ENCODE measurements around the gene MBOAT1. TPM values are rescaled to one million over a fixed set of nuclear protein-coding genes. Genes with fewer than 3 reads are reported as not detected.

MBOAT1 gene
- total and polyA plus RNA-seq, 2 of the 13 experiments (the other 11 are each of a cell fraction or from before 2014, with no cell fraction given), result not detected

- BruUV-seq (replicated peaks), result no TSS peak
- Histone ChIP-seq H3K4me3 (replicated peaks in 1 of 3; ENCODE audit: insufficient read depth in 1 of 3, low read depth in 2 of 3, low read length in 3 of 3) (no peak overlapping the region), H3K27me3 (ENCODE audit: control insufficient read depth in 1 of 2, insufficient read depth in 2 of 2, low read length in 2 of 2) (peaks cover 0 to 12% of the 10 kb centered on the region in 2 experiments; a peak in 1 of 5 replicates), H2AFZ (ENCODE audit: low read length) (no peak overlapping the region), H3K36me3 (replicated peaks in 1 of 2; ENCODE audit: control insufficient read depth in 1 of 2, insufficient read depth in 2 of 2, low read length in 2 of 2) (no peaks in the 10 kb centered on the region), H3K4me2 (ENCODE audit: low read depth, low read length) (no peak overlapping the region), H3K9me3 (ENCODE audit: low read length) (no peaks in the 10 kb centered on the region), H3K79me2 (ENCODE audit: insufficient read depth, low read length) (no peaks in the 10 kb centered on the region), H4K20me1 (ENCODE audit: insufficient read depth, low read length) (no peaks in the 10 kb centered on the region), H3K27ac (ENCODE audit: extremely low read length, insufficient read depth, low read length) (no peak overlapping the region), H3K9ac (ENCODE audit: insufficient read depth, low read depth, low read length) (no peak overlapping the region), H3K4me1 (ENCODE audit: insufficient read depth, low read length) (peaks cover 15% of the 10 kb centered on the region)
- intact Hi-C loops (cut with micrococcal nuclease; ENCODE audit: unreplicated experiment), result no loop called here
- DNase-seq (ENCODE audit: low spot score) (no peak), FAIRE-seq (no peak), ATAC-seq (no peak)
- in situ Hi-C loops (cut with HindIII; ENCODE audit: extremely low pct_ligation_motif_present, low pct_unique_long_range_greater_than_20kb), result loop anchor here (5.0 kb wide), 1 partner anchor 36 kb away; no protein-coding TSS in a partner anchor
- POLR2A ChIA-PET, result no interaction called here
- CTCF ChIA-PET (ENCODE audit: low intra/inter-chr PET ratio, low total read pairs), result interaction anchor here (1.5 kb wide), 1 partner anchor 36 kb away, joined by 10 read pairs; no protein-coding TSS in a partner anchor
- TF ChIP-seq EP300 (IDR thresholded peaks at IDR 0.05; ENCODE audit: low read depth in 2 of 2, low read length in 2 of 2) (no peak), EP300 (CRISPR knock-in tag; IDR thresholded peaks at IDR 0.05; ENCODE audit: borderline replicate concordance) (no peak), NFE2L2 (IDR thresholded peaks at IDR 0.05; ENCODE audit: low read length) (no peak), USF2 (IDR thresholded peaks at IDR 0.05; ENCODE audit: low read depth, low read length) (no peak), USF2 (CRISPR knock-in tag; IDR thresholded peaks at IDR 0.05; ENCODE audit: borderline replicate concordance) (no peak), ZNF609 (CRISPR knock-in tag; IDR thresholded peaks at IDR 0.05; ENCODE audit: borderline replicate concordance) (no peak), ZMYM4 (CRISPR knock-in tag; IDR thresholded peaks at IDR 0.05) (no peak), ZNF530 (CRISPR knock-in tag; IDR thresholded peaks at IDR 0.05; ENCODE audit: low read depth) (no peak), NFYC (CRISPR knock-in tag; IDR thresholded peaks at IDR 0.05) (no peak)
- 17% methylated on average over 3 of the region's 3 CpGs for WGBS (ENCODE audit: low lambda C conversion rate)
Observed at GRCh38 chr6:20128018-20128417, 84.3 kb downstream of the MBOAT1 start.

All from HepG2 (cell line).